ENCODE measurements around the gene PRKX. TPM values are rescaled to one million over a fixed set of nuclear protein-coding genes. Genes with fewer than 3 reads are reported as not detected.
"Not testable (repeated sequence)": the region's sequence is repeated elsewhere in the genome, so short reads cannot be mapped to it uniquely, and the experiment has no call there.

PRKX gene
- polyA plus RNA-seq, 1 experiment: 13.7 TPM

- no peaks in the 10 kb centered on the region for H3K27me3 ChIP-seq (ENCODE audit: control insufficient read depth, insufficient read depth, low read length)
- ChIA-PET POLR2A (no interaction called here), CTCF (no interaction called here)
- DNase-seq (ENCODE audit: low read depth, low spot score): no peak
- no peaks in the 10 kb centered on the region for H3K9me3 ChIP-seq (ENCODE audit: control insufficient read depth, insufficient read depth, low read length)
- no peak overlapping the region for H3K27ac ChIP-seq (ENCODE audit: low read depth, low read length)
- no peak overlapping the region for H3K4me3 ChIP-seq (ENCODE audit: low read depth, low read length)
- TF ChIP-seq, protein P1, sequence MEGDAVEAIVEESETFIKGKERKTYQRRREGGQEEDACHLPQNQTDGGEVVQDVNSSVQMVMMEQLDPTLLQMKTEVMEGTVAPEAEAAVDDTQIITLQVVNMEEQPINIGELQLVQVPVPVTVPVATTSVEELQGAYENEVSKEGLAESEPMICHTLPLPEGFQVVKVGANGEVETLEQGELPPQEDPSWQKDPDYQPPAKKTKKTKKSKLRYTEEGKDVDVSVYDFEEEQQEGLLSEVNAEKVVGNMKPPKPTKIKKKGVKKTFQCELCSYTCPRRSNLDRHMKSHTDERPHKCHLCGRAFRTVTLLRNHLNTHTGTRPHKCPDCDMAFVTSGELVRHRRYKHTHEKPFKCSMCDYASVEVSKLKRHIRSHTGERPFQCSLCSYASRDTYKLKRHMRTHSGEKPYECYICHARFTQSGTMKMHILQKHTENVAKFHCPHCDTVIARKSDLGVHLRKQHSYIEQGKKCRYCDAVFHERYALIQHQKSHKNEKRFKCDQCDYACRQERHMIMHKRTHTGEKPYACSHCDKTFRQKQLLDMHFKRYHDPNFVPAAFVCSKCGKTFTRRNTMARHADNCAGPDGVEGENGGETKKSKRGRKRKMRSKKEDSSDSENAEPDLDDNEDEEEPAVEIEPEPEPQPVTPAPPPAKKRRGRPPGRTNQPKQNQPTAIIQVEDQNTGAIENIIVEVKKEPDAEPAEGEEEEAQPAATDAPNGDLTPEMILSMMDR (IDR thresholded peaks at IDR 0.05; ENCODE audit: low read depth, low read length): no peak
Observed at GRCh38 chrX:3738509-3738908, 25.1 kb upstream of the PRKX start.

- CTCF ChIA-PET; H3K27ac ChIP-seq (ENCODE audit: low read depth, low read length); H3K27me3 ChIP-seq (ENCODE audit: control insufficient read depth, insufficient read depth, low read length); DNase-seq (ENCODE audit: low read depth, low spot score); H3K4me3 ChIP-seq (ENCODE audit: low read depth, low read length); POLR2A ChIA-PET; H3K9me3 ChIP-seq (ENCODE audit: control insufficient read depth, insufficient read depth, low read length): not testable (repeated sequence)
Observed at GRCh38 chrX:3736536-3736935, 23.1 kb upstream of the PRKX start.

GRCh38 chrX:3735891-3736290 is 22.4 kb upstream of the PRKX start:
- H3K27me3 ChIP-seq (ENCODE audit: control insufficient read depth, insufficient read depth, low read length); CTCF ChIA-PET; H3K4me3 ChIP-seq (ENCODE audit: low read depth, low read length); DNase-seq (ENCODE audit: low read depth, low spot score); H3K27ac ChIP-seq (ENCODE audit: low read depth, low read length); H3K9me3 ChIP-seq (ENCODE audit: control insufficient read depth, insufficient read depth, low read length); POLR2A ChIA-PET: not testable (repeated sequence)

DNA sequence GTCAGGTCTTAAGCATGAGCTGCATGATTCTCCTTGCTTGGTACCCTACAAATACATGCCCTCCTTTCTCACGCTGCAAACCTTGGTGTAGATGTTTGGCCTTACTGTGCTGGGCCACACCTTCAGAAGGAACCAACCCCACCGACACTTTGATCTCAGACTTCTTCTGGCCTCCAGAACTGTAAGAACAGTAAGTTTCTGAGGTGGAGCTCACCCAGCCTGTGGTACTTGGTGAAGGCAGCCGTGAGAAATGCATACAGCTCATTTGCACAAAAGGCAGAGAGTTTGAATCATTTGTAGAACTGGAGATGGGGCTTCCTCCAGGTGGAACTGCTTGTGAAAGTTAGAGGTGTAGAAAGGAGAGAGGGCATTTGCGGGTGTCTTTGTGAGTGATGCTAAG is 21.0 kb upstream of the PRKX start:
- DNase-seq (ENCODE audit: low read depth, low spot score); H3K27ac ChIP-seq (ENCODE audit: low read depth, low read length); H3K4me3 ChIP-seq (ENCODE audit: low read depth, low read length); CTCF ChIA-PET; H3K9me3 ChIP-seq (ENCODE audit: control insufficient read depth, insufficient read depth, low read length); POLR2A ChIA-PET; H3K27me3 ChIP-seq (ENCODE audit: control insufficient read depth, insufficient read depth, low read length): not testable (repeated sequence)

DNA sequence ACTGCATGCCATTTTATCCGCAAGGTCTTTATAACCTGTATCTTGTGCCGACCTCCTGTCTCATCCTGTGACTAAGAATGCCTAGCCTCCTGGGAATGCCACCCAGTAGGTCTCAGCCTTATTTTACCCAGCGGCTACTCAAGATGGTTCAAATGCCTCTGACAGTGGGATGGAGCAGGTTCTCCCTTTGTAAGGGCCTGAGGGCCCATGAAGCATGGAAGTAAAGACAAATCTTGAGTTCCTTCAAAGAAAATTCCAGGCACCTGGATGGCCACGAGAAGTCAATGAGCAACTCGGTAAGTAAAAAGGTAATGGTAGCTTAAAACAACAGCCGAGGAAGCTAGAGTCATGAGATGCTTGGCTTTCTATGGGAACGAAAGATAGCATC is 19.6 kb upstream of the PRKX start:
- POLR2A ChIA-PET: no interaction called here
- H3K4me3 ChIP-seq (ENCODE audit: low read depth, low read length): no peak overlapping the region
- no peak for DNase-seq (ENCODE audit: low read depth, low spot score)
- TF ChIP-seq, protein P1 (IDR thresholded peaks at IDR 0.05; ENCODE audit: low read depth, low read length): no peak
- H3K27me3 ChIP-seq (ENCODE audit: control insufficient read depth, insufficient read depth, low read length): no peaks in the 10 kb centered on the region
- CTCF ChIA-PET: no interaction called here
- no peak overlapping the region for H3K27ac ChIP-seq (ENCODE audit: low read depth, low read length)
- H3K9me3 ChIP-seq (ENCODE audit: control insufficient read depth, insufficient read depth, low read length): no peaks in the 10 kb centered on the region

DNA sequence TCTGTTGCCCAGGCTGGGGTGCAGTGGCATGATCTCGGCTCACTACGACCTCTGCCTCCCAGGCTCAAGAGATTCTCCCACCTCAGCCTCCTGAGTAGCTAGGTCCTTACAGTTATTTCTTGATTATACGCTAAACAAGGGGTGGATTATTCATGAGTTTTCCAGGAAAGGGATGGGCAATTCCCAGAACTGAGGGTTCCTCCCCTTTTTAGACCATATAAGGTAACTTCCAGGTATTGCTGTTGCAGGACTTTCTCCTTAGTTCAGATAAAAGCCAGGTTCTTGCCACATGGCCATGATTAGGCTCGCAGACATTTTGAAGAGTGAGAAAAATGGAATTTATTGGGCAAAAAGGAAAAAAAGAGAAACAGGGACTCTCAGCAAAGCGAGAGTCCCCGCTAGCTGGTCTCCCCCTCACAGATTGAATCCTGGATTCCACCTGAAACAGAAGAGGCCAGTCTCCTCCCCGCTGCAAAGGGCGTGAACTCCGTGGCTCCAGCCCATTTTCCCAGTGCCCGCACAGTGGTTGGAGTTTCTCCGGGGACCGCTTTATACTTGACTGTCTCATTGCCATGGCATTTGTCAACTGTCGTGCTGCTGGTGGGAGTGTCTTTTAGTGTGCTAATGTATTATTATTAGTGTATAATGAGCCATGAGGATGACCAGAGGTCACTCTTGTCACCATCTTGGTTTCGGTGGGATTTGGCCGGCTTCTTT is 19.0 kb upstream of the PRKX start:
- CTCF ChIA-PET; H3K9me3 ChIP-seq (ENCODE audit: control insufficient read depth, insufficient read depth, low read length); H3K4me3 ChIP-seq (ENCODE audit: low read depth, low read length); DNase-seq (ENCODE audit: low read depth, low spot score); POLR2A ChIA-PET; H3K27me3 ChIP-seq (ENCODE audit: control insufficient read depth, insufficient read depth, low read length); H3K27ac ChIP-seq (ENCODE audit: low read depth, low read length): not testable (repeated sequence)

GRCh38 chrX:3728454-3728853 is 15.0 kb upstream of the PRKX start:
- peak overlapping the region; percentile 7; the same call in 1 of the 2 replicates for H3K4me3 ChIP-seq (ENCODE audit: low read depth, low read length)
- ChIA-PET CTCF (no interaction called here), POLR2A (no interaction called here)
- H3K27ac ChIP-seq (ENCODE audit: low read depth, low read length): peak overlapping the region; percentile 31
- TF ChIP-seq, protein P1 (IDR thresholded peaks at IDR 0.05; ENCODE audit: low read depth, low read length): no peak
- H3K27me3 ChIP-seq (ENCODE audit: control insufficient read depth, insufficient read depth, low read length): no peaks in the 10 kb centered on the region
- H3K9me3 ChIP-seq (ENCODE audit: control insufficient read depth, insufficient read depth, low read length): no peaks in the 10 kb centered on the region
- DNase-seq (ENCODE audit: low read depth, low spot score): peak; percentile 50

- DNase-seq (ENCODE audit: low read depth, low spot score); H3K4me3 ChIP-seq (ENCODE audit: low read depth, low read length); POLR2A ChIA-PET; H3K27ac ChIP-seq (ENCODE audit: low read depth, low read length); H3K9me3 ChIP-seq (ENCODE audit: control insufficient read depth, insufficient read depth, low read length); CTCF ChIA-PET; H3K27me3 ChIP-seq (ENCODE audit: control insufficient read depth, insufficient read depth, low read length): not testable (repeated sequence)
Observed at GRCh38 chrX:3723460-3723859, 10.0 kb upstream of the PRKX start.
